Measurements from ENCODE around the gene FHIP2A. TPM values are rescaled to one million over a fixed set of nuclear protein-coding genes. Genes with fewer than 3 reads are reported as not detected.

FHIP2A gene
- total RNA-seq, 1 experiment from 2014 or later = 10.8 TPM

GRCh38 chr10:114808982-114809381, 12.6 kb upstream of the FHIP2A start:
- intact Hi-C loops (cut with micrococcal nuclease; ENCODE audit: unreplicated experiment) = no loop called here
- H3K4me3 Mint-ChIP-seq (ENCODE audit: low read depth, unreplicated experiment) = no peak overlapping the region
- no TSS peak for BruUV-seq (replicated peaks)
- H3K36me3 Mint-ChIP-seq (ENCODE audit: insufficient read depth, unreplicated experiment) = no peaks in the 10 kb centered on the region
- TF ChIP-seq CTCF (IDR thresholded peaks at IDR 0.05; ENCODE audit: unreplicated experiment) = no peak
- no peak for DNase-seq
- no peaks in the 10 kb centered on the region for H3K27me3 Mint-ChIP-seq (ENCODE audit: unreplicated experiment)
- CTCF ChIA-PET = no interaction called here
- H3K4me1 Mint-ChIP-seq (ENCODE audit: low read depth, unreplicated experiment) = no peaks in the 10 kb centered on the region
- no peak overlapping the region for H3K27ac Mint-ChIP-seq (ENCODE audit: unreplicated experiment)
- H3K9me3 Mint-ChIP-seq (ENCODE audit: low read depth, unreplicated experiment) = no peaks in the 10 kb centered on the region

- H3K27me3 Mint-ChIP-seq (ENCODE audit: unreplicated experiment) = no peaks in the 10 kb centered on the region
- intact Hi-C loops (cut with micrococcal nuclease; ENCODE audit: unreplicated experiment) = no loop called here
- no peaks in the 10 kb centered on the region for H3K9me3 Mint-ChIP-seq (ENCODE audit: low read depth, unreplicated experiment)
- no peaks in the 10 kb centered on the region for H3K4me1 Mint-ChIP-seq (ENCODE audit: low read depth, unreplicated experiment)
- no TSS peak for BruUV-seq (replicated peaks)
- CTCF ChIA-PET = no interaction called here
- no peak overlapping the region for H3K27ac Mint-ChIP-seq (ENCODE audit: unreplicated experiment)
- TF ChIP-seq CTCF (IDR thresholded peaks at IDR 0.05; ENCODE audit: unreplicated experiment) = no peak
- H3K4me3 Mint-ChIP-seq (ENCODE audit: low read depth, unreplicated experiment) = no peak overlapping the region
- no peaks in the 10 kb centered on the region for H3K36me3 Mint-ChIP-seq (ENCODE audit: insufficient read depth, unreplicated experiment)
- no peak for DNase-seq
Observed at GRCh38 chr10:114810926-114811325, 10.7 kb upstream of the FHIP2A start.

GRCh38 chr10:114811862-114812261, 9.7 kb upstream of the FHIP2A start:
- H3K27me3 Mint-ChIP-seq (ENCODE audit: unreplicated experiment) = no peaks in the 10 kb centered on the region
- TF ChIP-seq CTCF (IDR thresholded peaks at IDR 0.05; ENCODE audit: unreplicated experiment) = no peak

GRCh38 chr10:114815791-114816190, 5.8 kb upstream of the FHIP2A start:
- no peak overlapping the region for H3K27ac Mint-ChIP-seq (ENCODE audit: unreplicated experiment)
- BruUV-seq (replicated peaks) = no TSS peak
- intact Hi-C loops (cut with micrococcal nuclease; ENCODE audit: unreplicated experiment) = no loop called here

More at GRCh38 chr10:114811862-114812261, 9.7 kb upstream of the FHIP2A start:
- CTCF ChIA-PET = no interaction called here
- Mint-ChIP-seq H3K4me1 (ENCODE audit: low read depth, unreplicated experiment) (no peaks in the 10 kb centered on the region), H3K27ac (ENCODE audit: unreplicated experiment) (no peak overlapping the region), H3K9me3 (ENCODE audit: low read depth, unreplicated experiment) (no peaks in the 10 kb centered on the region), H3K4me3 (ENCODE audit: low read depth, unreplicated experiment) (no peak overlapping the region), H3K36me3 (ENCODE audit: insufficient read depth, unreplicated experiment) (no peaks in the 10 kb centered on the region)
- intact Hi-C loops (cut with micrococcal nuclease; ENCODE audit: unreplicated experiment) = no loop called here
- BruUV-seq (replicated peaks) = no TSS peak
- no peak for DNase-seq

More at GRCh38 chr10:114815791-114816190, 5.8 kb upstream of the FHIP2A start:
- CTCF ChIA-PET = no interaction called here
- no peaks in the 10 kb centered on the region for H3K4me1 Mint-ChIP-seq (ENCODE audit: low read depth, unreplicated experiment)
- no peaks in the 10 kb centered on the region for H3K27me3 Mint-ChIP-seq (ENCODE audit: unreplicated experiment)
- H3K9me3 Mint-ChIP-seq (ENCODE audit: low read depth, unreplicated experiment) = no peaks in the 10 kb centered on the region
- no peak overlapping the region for H3K4me3 Mint-ChIP-seq (ENCODE audit: low read depth, unreplicated experiment)
- no peak for TF ChIP-seq CTCF (IDR thresholded peaks at IDR 0.05; ENCODE audit: unreplicated experiment)
- H3K36me3 Mint-ChIP-seq (ENCODE audit: insufficient read depth, unreplicated experiment) = no peaks in the 10 kb centered on the region
- no peak for DNase-seq

Measured in Calu3 (cell line).